ENCODE measurements around the gene CEMP1.

CEMP1 gene

DNA sequence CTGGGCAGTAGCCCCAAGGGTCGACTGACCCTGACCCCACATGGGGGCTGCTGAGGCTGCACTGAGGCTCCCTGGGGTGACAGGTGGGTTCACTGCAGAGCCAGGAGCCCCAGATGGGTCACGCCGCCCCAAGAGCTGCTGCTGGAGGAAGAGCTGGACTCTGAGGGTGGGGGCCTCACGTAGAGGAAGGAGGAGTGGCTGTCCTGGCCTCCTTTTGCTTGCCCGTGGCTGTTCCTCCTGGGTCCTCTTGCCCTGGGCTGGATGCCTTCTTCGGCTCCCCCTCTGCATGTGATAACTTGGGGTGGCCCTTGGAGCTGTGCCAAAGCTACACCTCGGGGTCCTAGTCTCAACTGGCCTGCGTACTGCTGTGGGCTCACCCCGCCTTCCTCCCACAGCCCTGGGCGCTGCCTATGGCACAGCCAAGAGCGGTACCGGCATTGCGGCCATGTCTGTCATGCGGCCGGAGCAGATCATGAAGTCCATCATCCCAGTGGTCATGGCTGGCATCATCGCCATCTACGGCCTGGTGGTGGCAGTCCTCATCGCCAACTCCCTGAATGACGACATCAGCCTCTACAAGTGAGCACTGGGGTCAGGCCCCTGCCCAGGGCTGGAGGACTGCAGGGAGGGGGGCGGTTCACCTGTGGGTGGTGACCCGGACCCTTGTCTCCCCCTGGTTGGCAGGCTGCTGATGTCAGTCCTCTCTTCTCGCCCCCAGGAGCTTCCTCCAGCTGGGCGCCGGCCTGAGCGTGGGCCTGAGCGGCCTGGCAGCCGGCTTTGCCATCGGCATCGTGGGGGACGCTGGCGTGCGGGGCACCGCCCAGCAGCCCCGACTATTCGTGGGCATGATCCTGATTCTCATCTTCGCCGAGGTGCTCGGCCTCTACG is 12.1 kb downstream of the CEMP1 start:
- DNase-seq (ENCODE audit: low spot score), result no peak

DNA sequence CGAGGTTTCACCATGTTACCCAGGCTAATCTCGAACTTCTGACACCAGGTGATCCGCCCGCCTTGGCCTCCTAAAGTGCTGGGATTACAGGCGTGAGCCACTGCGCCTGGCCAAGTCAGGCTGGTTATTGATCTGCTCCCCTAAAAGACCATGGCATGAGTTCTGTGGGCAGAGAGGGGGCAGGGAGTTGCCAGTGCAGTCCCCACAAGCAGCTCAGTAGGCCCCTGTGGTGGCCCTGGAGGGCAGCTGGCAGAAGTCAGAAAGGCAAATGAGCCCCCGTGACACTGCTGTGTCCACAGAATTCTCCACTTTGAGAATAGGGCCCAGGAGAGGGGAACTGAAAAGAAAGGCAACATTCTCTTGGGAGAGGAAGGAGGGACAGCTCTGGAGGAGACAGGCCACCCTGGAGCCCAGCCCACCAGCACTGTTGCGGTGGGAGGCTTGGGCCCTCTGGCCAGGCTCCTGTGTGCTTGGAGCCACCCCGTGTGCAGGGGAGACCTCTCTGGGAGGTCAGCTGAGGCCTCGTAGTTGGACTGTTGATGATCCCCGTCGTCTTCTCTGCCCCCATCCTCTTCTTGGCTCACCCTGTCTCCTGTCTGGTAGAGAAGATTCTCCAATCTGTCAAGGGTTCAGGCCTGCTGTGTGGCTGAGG is 13.1 kb downstream of the CEMP1 start:
- DNase-seq (ENCODE audit: low spot score), result no peak

DNA sequence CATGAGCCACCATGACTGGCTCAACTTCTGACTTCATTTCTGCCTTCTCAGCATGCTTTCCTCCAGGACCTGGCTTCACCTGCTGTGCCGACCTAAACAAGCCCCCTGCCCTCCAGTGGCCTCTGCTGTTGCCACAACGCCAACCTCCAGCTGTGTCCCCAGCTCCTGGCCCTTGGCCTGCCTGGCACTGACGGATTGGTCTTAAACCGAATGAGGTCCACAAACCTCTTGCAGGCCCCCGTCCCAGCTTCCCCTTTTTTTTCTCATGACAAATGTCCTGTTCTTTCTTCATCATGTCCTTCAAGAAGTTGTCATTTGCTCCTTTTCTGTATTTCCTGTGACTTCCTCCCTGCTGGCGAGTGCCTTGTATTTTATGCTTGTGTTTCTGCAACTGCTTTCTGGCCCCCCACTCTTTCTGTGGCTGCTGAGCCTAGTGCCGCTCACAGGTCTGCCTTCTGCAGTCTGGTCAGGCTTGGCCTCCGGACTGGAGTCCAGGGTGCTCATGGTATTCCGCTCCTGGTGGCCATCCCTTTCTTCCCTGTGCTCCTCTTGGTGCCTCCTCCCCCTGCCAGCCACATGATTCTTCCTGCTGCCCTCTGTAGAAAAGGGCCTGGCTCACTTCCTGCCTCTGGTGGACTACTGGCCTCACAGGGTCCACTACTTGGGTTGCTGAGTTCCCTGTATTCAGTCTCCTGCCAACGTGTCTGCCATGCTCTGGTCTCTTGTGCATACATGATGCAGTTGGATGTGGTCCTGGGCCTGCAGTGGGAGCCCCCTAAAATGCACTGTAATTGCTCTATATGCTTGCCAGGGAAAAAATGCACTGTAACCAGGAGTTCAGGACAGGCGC is 14.6 kb downstream of the CEMP1 start:
- no peak for DNase-seq (ENCODE audit: low spot score)

DNA sequence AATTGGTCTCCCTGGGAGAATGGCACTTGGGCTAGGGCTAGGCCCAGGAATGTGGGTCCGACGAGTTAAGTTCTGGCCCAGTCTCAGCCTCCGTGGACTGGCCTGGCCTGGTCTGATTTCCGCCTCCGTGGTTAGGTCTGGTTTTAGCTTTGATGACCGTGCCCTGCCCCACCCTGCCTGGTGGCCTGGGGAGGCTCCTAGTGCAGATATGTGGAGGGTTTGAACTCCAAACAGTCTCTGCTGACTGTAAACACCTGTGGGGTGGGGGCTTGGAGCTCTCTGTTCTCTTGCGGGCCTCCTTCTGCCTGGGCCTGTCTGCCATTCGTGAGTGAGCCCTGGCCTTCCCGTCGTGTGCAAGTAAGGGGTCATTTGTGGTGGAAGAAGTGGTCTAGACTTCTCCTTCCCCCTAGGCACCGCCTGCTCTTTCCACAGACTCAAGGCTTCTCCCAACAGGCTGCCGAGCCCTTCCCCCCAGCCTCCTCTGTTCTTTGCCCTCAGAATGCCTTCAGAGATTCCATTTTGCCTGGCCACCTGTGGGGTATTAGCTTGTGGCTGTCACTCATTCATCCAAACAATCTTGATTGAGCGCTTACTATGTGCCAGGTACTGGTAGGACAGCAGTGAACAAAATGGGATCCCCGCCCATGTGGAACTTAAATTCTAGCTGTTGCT is 15.9 kb downstream of the CEMP1 start:
- DNase-seq (ENCODE audit: low spot score), result no peak

DNA sequence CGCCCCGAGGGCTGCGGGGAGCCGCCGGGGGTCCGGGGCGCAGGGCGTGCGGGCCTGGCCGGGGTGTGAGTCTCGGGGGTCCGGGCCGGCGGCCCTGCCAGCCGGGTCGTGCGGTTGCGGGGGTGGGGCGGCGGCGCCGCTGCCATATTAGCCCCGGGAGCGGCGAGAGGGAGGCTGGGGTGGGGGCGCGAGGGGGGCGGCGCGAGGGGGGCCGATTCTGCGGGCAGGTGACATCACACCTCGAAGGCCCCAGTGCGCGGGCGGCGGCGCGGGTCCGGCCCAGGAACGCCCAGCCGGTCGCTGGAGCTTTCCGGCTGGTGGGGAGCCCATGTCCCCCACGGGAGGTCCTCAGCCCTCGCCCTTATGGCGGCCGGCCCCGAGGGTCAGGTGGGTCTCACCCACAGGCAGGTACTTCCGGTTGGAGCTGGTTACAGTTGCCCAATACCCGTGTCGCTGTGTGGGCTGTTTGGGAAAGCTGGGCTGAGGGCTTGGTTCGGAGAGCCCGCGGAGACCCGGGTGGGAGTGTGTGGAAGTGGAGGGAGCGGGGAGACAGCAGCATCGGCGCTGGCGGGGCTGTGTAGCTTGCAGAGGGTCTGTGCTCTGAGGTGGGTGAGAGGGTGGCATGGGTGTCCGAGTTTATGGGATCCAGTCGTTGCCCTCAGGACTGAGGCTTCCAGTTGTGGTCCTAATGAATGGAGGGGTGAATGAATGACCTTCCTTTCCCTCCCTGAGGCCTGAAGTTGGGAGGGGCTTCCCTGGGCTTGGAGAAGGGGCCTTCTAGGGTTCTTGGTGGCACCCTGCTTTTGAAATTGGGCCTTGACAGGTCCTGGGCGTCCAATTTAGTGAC is 16.7 kb downstream of the CEMP1 start:
- no peak for DNase-seq (ENCODE audit: low spot score)

DNA sequence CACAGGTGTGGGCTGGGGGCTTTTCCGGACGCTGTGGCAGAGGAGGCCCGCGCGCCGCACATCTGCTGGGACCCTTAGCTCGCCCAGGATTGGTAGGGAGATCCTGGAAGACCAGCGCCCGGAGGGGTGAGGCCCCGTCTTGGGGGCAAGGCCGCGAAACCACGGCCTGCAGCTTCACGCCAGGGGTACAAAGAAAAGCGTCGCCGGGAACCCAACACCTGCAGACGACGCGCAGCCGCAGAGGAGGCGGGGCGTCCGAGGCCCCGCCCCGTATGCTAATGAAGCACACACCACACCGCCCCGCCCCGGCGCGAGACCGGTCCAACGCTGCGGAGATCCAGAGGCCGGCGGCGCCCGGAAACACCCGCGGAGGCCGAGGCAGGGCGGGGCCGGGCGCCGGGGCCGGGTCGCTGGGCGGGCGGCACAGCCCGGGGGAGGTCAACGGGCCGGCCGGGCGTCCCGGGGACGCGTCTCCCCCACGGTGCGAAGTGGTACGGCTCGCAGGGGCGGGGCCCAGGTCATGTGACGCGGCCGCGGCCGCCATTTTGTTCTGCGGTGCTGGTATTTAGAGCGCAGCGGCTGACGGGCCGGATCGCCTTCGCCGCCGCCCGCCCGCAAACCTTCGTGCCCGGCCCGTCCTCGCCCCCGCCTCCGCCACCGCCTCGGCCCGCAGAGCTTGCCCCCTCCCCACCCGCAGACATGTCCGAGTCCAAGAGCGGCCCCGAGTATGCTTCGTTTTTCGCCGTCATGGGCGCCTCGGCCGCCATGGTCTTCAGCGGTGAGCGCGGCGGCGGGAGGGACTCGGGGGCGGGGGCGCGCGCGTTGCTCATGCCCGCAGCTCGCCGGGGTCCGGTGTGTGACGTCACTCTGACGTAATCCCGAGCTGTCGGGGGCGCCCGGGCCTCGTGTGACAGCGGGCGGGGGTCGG is 17.5 kb downstream of the CEMP1 start, which contains the start of gene ATP6V0C:
TSS of gene ATP6V0C (plus strand) at position 548 of the 928 bp plus-strand sequence. CDS start at position 700, 152 bp downstream.
- DNase-seq (ENCODE audit: low spot score), result peak; percentile 94

DNA sequence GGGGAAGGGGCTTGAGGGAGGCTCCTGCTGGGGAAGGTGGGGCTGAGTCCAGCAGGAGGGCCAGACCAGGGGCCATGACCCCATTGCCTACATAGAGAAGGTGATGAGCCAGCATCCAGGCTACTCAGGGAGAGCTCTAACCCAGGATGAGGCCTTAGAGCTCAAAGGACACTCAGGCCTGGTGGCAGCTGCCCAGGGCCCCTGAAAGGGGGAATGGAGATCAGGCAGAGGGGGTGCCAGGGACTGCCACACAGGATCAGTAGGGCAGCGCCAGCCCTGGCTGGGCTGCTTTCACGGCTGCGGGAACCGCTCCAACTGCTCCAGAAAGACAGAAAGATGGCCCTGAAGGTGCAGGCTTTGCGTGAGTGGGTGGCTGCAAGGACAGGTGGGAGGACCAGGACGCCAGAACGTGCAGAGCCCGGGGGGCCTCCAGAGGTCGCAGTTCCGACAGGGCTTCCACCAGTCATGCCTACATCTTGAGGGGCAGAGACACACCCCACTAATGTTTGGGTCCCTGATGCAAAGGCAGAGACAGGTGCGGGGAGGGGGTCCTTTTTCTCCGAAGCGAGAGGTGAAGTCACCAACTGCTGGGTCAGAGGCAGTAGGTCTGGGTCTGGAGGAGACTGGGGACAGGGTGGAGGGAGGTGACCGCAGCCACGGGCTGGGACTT is 18.3 kb downstream of the CEMP1 start:
- no peak for DNase-seq (ENCODE audit: low spot score)

DNA sequence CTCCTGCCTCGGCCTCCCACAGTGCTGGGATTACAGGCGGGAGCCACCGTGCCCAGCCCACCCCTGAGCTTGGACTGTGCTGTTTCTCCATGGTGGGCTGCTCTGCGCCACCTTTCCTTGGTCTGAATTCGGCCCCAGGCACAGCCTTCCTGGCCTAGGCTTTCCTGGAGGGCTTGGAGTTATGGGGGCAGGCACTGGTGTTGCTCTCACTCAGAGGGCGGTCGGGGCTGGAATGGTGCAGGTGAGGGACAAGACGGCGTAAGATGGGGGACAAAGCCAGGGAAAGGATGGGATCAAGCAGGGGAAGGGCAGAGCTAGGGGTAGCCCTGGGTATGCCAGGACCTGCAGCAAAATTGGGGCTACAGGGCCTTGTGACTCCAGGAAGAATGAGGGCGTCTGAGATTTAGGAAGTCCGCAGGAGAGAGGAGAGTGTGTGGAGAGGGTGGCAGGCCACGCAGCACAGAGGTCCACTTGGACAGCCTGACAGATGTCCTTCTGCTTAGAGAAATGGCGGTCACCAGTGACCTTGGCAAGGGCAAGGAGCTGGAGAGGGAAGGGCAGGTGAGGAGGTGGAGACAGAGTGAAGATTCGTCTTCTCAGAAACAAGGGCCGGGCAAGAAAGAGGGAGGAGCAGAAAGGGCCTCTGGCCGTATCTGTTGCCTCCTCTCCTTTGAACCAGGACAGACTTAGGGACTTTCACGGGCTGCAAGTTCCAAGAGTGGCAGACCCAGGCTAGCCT is 19.0 kb downstream of the CEMP1 start:
- no peak for DNase-seq (ENCODE audit: low spot score)

DNA sequence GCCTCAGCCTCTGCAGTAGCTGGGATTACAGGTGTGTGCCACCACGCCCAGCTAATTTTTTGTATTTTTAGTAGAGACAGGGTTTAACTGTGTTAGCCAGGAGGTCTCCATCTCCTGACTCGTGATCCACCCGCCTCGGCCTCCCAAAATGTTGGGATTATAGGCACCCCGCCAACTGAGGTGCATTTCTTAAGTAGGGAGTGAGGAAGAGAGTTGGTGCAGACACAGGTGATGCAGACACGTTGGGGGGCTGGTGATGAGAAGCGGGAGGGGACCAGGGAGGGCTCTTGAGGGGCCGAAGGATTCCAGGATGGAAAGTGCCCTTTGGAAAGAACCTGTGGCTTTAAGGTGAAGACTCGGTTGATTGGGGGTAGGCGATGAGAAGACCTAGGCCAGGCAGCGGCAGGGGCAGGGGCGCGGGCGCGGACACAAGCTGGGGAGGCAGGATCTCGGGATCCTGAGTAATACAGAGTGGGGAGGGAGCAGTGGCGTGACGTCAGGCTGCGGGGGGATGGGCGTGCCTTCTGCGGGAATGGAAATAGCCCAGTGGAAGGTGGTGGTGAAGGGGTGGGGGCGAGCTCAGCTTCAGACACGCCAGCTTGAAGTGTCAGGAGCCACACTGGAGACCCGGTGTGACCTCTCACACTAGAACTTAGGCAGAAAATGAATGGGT is 19.9 kb downstream of the CEMP1 start:
- peak; percentile 76 for DNase-seq (ENCODE audit: low spot score)

DNA sequence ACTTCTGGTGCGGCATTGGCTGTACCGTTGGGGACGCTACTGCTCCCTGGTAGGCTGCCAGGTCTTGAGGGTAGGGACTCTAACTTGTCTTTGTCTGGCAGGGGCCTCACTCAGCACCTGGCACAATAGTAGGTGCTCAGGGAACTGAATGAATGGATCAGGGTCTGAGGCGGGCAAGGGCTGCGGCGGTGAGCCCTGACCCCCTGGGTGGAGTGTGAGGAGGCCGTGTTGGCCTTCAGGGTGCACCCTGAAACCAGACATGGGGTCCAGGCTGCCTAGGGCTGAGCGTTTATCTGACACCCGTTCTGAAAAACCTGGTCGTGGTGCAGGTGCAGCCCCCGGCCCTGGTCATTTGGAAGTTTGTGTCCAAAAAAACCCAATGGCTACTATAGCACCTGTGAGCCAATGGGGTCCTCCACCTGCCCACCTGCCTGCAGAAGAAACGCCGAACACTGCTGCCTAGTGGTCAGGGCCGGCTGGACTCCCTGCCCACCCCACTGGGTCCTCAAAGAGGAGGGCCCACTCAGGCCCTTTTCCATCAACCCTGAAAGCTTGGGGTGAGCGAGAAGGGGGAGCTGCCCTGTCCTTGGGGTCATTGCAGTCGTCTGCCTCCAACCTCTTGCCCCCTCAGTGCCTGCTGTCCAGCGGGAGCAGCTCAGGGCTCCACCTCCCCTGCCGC is 22.3 kb downstream of the CEMP1 start:
- DNase-seq (ENCODE audit: low spot score), result no peak

DNA sequence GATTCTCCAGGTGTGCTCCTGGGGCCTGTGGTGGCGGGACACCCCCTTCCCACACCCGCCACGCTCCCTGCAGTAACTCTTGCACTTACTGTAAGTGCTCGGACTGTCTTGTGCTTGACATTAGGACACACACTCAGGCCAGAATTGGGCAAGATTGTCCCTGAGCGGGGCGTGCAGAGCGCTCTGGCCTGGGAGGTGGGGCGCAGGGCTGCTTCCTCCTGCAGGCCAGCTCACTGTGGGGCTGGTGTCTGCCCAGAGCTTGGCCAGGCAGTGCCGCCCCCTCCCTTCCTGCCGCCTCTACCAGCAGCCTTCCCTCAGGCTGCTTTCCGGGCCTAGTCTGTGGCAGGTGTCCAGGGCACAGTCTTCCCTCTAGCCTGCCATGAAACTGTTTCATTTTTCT is 23.5 kb downstream of the CEMP1 start:
- DNase-seq (ENCODE audit: low spot score), result no peak

DNA sequence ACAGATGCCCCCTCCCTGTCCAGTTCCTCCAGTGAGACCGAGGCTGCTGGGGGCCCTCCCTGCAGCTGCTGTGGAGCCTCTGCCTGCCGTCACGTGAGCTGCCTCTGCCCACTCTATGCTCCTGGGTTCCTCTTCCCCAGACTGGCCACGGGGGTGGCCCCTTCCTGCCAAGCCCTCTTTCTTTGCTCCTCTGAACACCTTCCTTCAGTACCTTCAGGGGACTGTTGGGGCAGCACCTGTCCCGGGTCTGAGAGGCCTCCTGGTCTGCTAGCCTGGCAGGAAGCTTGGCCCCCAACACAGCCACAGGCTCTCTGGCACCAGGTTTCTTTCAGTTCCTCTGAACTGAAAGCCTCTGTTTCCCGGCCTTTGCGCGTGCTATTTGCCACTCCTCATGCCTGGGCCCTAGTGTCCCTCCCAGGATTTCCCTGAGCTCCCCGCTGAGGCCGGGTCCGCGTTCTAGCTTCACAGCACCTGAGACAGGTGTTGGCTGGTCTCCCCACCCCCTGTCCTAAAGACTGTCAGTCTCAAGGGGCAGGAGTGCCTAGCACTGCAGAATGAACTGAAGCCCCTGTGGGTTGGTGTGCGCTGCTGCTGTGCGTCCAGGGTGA is 24.1 kb downstream of the CEMP1 start:
- DNase-seq (ENCODE audit: low spot score), result no peak

DNA sequence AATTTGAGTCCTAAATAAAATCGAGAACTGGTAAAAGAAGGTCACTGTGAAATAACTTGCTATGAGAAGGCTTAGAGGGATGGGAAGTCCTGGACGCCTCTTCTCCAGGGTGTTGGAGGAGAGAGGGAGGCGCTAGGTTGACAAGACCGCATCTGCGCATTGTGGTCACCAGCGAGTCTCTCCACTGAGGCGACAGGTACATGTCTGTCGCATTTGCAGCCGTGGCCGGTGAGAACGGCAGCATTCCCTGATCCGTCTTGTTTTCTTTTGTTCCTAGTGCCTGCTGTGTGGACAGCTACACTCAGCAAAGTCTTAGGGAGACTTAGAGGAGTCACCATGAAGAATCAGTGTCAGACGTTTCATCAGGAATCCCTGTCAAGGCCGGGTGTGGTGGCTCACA is 25.5 kb downstream of the CEMP1 start:
- no peak for DNase-seq (ENCODE audit: low spot score)

DNA sequence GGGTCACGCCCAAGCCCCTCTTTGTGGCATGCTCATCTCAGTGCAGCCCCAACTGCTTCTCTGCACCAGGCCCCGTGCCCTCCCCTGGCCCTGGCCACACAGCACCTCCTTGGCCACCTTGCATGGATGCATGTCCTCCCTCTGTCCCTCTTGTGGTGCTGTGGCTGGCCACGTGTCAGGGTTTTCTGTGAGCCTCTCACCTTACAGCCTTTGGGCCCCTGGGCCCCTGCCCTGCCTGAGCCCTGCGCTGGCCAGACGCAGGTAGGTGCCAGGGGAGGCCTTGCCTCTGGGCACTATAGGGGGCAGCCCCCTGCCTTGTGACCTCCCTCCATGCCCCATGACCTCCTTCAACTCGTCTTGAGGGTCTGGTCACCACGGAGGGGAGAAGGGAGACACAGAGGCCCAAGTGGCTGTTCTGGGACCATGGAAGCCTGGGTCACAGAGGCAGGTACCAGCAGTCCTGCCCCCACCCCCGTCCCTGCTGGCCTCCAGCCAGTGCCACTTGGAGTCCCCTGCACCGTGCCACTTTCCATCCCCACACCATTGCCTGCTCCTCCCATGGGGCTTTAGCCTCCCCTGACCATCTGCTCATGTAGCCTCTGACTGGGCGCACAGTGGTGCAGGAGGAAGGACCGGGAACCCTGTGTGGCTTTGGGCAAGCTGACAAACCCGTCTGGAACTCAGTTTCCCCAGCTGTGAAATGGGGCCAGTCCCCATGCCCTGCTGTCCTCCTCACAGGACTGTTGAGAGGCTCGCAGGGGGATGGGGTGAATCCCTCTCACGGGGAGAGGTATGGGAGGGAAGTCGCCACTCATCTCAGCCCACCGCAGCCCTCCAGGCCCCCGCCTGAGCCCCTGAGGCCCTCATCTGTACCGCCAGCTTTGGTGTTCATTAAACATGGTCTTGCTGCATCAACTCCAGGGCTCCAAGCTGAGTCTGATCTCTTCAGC is 29.0 kb downstream of the CEMP1 start:
- DNase-seq (ENCODE audit: low spot score), result no peak

DNA sequence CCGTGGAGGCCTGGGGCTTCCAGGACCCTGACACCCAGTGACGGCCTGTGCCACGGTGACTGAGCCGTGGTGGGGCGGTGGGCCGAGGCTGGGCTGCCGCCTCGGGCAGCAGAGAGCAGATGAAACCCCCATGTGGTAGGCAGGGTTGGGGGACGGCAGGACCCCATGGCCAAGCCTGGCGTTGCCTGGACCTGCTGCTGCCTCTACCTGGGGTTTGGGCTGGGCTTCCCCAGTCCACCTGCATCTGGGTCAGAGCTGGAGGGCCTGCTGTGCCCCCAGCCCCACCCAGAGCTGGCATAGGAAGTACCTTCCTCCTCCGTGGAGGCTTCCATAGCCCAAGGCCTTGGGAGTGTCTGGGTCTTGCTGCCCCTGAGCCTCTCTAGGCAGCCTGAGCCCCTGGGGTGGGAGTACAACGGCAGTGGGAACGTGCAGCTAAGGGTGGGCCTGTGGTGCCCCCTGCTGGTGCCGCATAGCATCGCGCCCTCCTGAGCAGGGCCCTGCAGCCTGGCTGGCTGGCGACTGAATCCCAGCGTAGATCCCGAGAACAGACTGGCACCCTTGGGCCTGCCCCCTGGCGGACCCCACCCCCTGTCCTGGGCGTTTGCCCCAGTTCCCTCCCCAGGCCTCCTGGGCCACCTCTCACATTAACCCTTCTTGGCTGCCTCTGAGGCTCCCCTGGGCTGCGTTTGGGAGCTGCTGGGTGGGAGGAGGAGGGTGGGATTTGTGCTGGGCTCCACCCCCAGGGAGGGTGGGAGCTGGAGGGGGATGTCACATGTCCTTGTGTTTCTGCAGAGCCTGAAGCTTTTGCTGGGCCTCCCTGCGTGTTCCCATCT is 30.1 kb downstream of the CEMP1 start:
- peak; percentile 80 for DNase-seq (ENCODE audit: low spot score)

All from AG08395 (cell line).